ENCODE data around the gene PEX7.

DNA sequence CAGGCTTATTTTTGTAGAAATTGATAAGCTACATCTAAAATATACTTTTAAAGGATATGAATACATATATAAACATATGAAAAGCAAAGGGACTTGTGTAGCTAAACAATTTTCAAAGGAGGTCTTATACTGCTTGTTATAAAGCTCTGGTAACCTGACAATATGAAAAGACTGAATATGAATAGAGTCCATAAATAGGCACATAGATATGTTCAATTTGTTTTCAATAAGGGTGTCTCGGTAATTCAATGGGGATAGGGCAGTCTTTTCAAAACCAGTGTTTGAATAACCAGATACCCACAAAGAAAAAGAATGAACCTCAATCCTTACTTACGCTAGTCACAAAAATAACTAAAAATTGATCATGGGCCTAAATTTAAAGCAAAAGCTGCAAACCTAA, 20.8 kb upstream of the PEX7 start:
- TF ChIP-seq, protein P1, sequence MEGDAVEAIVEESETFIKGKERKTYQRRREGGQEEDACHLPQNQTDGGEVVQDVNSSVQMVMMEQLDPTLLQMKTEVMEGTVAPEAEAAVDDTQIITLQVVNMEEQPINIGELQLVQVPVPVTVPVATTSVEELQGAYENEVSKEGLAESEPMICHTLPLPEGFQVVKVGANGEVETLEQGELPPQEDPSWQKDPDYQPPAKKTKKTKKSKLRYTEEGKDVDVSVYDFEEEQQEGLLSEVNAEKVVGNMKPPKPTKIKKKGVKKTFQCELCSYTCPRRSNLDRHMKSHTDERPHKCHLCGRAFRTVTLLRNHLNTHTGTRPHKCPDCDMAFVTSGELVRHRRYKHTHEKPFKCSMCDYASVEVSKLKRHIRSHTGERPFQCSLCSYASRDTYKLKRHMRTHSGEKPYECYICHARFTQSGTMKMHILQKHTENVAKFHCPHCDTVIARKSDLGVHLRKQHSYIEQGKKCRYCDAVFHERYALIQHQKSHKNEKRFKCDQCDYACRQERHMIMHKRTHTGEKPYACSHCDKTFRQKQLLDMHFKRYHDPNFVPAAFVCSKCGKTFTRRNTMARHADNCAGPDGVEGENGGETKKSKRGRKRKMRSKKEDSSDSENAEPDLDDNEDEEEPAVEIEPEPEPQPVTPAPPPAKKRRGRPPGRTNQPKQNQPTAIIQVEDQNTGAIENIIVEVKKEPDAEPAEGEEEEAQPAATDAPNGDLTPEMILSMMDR (conservative IDR thresholded peaks at IDR 0.05), result no peak
- no peak for TF ChIP-seq ZFX (IDR thresholded peaks at IDR 0.05)

Measured in C4-2B (cell line).